ENCODE results near the gene DIAPH3. TPM values are rescaled to one million over a fixed set of nuclear protein-coding genes. Genes with fewer than 3 reads are reported as not detected.

Gene DIAPH3
- total and polyA plus RNA-seq, 7 donors, result 0.16 to 3.8 (median 1.1) TPM; not detected in 1

- intact Hi-C loops (cut with DNase I), result no loop called here
Measured at GRCh38 chr13:59755632-59756290, 408.0 kb downstream of the DIAPH3 start.

GRCh38 chr13:59754411-59754810, 409.3 kb downstream of the DIAPH3 start:
- no peak for TF ChIP-seq POLR2AphosphoS5 (IDR thresholded peaks at IDR 0.05)
- TF ChIP-seq POLR2A (IDR thresholded peaks at IDR 0.05), result no peak
- TF ChIP-seq, protein P1, sequence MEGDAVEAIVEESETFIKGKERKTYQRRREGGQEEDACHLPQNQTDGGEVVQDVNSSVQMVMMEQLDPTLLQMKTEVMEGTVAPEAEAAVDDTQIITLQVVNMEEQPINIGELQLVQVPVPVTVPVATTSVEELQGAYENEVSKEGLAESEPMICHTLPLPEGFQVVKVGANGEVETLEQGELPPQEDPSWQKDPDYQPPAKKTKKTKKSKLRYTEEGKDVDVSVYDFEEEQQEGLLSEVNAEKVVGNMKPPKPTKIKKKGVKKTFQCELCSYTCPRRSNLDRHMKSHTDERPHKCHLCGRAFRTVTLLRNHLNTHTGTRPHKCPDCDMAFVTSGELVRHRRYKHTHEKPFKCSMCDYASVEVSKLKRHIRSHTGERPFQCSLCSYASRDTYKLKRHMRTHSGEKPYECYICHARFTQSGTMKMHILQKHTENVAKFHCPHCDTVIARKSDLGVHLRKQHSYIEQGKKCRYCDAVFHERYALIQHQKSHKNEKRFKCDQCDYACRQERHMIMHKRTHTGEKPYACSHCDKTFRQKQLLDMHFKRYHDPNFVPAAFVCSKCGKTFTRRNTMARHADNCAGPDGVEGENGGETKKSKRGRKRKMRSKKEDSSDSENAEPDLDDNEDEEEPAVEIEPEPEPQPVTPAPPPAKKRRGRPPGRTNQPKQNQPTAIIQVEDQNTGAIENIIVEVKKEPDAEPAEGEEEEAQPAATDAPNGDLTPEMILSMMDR (IDR thresholded peaks at IDR 0.05), result no peak
- no peak for TF ChIP-seq EP300 (IDR thresholded peaks at IDR 0.05)
- H3K27me3 ChIP-seq, result no peaks in the 10 kb centered on the region
- no peaks in the 10 kb centered on the region for H3K36me3 ChIP-seq
- H3K4me3 ChIP-seq, result no peak overlapping the region
- DNase-seq, result no peak
- H3K9me3 ChIP-seq, result no peaks in the 10 kb centered on the region
- H3K27ac ChIP-seq, result no peak overlapping the region
- H3K4me1 ChIP-seq, result no peaks in the 10 kb centered on the region
- 89% methylated on average over 2 of the region's 2 CpGs for WGBS, 2 donors
- intact Hi-C loops (cut with DNase I), result no loop called here

More at GRCh38 chr13:59755632-59756290, 408.0 kb downstream of the DIAPH3 start:
- no peaks in the 10 kb centered on the region for H3K9me3 ChIP-seq
- no peaks in the 10 kb centered on the region for H3K4me1 ChIP-seq
- TF ChIP-seq EP300 (IDR thresholded peaks at IDR 0.05) (no peak), POLR2A (IDR thresholded peaks at IDR 0.05) (no peak), POLR2AphosphoS5 (IDR thresholded peaks at IDR 0.05) (no peak)
- TF ChIP-seq, protein P1 (IDR thresholded peaks at IDR 0.05), result no peak
- H3K27ac ChIP-seq, result no peak overlapping the region
- H3K4me3 ChIP-seq, result no peak overlapping the region
- no peak for DNase-seq
- H3K27me3 ChIP-seq, result no peaks in the 10 kb centered on the region
- H3K36me3 ChIP-seq, result no peaks in the 10 kb centered on the region

- H3K4me3 ChIP-seq, result no peak overlapping the region
- no peak for TF ChIP-seq POLR2AphosphoS5 (IDR thresholded peaks at IDR 0.05)
- TF ChIP-seq POLR2A (IDR thresholded peaks at IDR 0.05), result no peak
- TF ChIP-seq, protein P1 (IDR thresholded peaks at IDR 0.05), result no peak
- no peak for TF ChIP-seq EP300 (IDR thresholded peaks at IDR 0.05)
- no peaks in the 10 kb centered on the region for H3K36me3 ChIP-seq
- intact Hi-C loops (cut with DNase I), result no loop called here
- no peak for DNase-seq
- WGBS, 2 donors, result 76 to 88% methylated on average over 7 of the region's 7 CpGs
- H3K27ac ChIP-seq, result no peak overlapping the region
- H3K27me3 ChIP-seq, result no peaks in the 10 kb centered on the region
- H3K9me3 ChIP-seq, result no peaks in the 10 kb centered on the region
- no peaks in the 10 kb centered on the region for H3K4me1 ChIP-seq
Measured at GRCh38 chr13:59750860-59751259, 412.9 kb downstream of the DIAPH3 start.

DNA sequence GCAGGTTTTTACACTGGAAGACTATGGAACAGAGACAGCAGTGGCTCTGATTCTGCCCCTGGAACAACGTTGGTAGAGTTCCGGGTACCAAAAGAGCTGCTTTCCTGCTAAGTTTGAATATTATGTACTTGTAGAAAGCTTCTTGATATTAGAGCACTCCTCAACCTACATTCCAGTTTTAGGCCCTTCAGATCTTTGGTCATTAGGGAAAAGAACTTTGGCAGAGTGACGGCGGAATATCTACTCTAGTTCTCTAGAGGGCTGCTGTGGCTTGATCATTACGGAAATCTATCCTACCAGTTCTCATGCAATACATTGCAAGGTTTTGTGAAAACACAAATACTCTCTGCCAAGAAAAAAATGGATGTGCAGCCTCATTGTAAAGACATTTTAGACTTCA, 415.7 kb downstream of the DIAPH3 start:
- intact Hi-C loops (cut with DNase I), result no loop called here
- no peak for TF ChIP-seq POLR2AphosphoS5 (IDR thresholded peaks at IDR 0.05)
- no peak for TF ChIP-seq EP300 (IDR thresholded peaks at IDR 0.05)
- TF ChIP-seq, protein P1 (IDR thresholded peaks at IDR 0.05), result no peak
- TF ChIP-seq POLR2A (IDR thresholded peaks at IDR 0.05), result no peak
- 89 to 95% methylated on average over 5 of the region's 5 CpGs for WGBS, 2 donors

GRCh38 chr13:59747529-59747928, 416.2 kb downstream of the DIAPH3 start:
- no peak overlapping the region for H3K4me3 ChIP-seq
- no peaks in the 10 kb centered on the region for H3K27me3 ChIP-seq
- no peaks in the 10 kb centered on the region for H3K36me3 ChIP-seq
- DNase-seq, result no peak
- intact Hi-C loops (cut with DNase I), result no loop called here
- no peaks in the 10 kb centered on the region for H3K4me1 ChIP-seq
- TF ChIP-seq, protein P1 (IDR thresholded peaks at IDR 0.05), result no peak
- no peak for TF ChIP-seq POLR2AphosphoS5 (IDR thresholded peaks at IDR 0.05)
- TF ChIP-seq EP300 (IDR thresholded peaks at IDR 0.05), result no peak
- TF ChIP-seq POLR2A (IDR thresholded peaks at IDR 0.05), result no peak
- no peak overlapping the region for H3K27ac ChIP-seq
- WGBS, 2 donors, result 99 to 100% methylated on average over 1 of the region's 1 CpG
- H3K9me3 ChIP-seq, result no peaks in the 10 kb centered on the region

More for the DNA sequence above, 415.7 kb downstream of the DIAPH3 start:
- DNase-seq, result no peak
- Histone ChIP-seq H3K27me3 (no peaks in the 10 kb centered on the region), H3K36me3 (no peaks in the 10 kb centered on the region), H3K4me3 (no peak overlapping the region), H3K4me1 (no peaks in the 10 kb centered on the region), H3K27ac (no peak overlapping the region), H3K9me3 (no peaks in the 10 kb centered on the region)

Measured in sigmoid colon (tissue), 7 donors.